ENCODE measurements around the gene SLC38A9.

SLC38A9 gene

DNA sequence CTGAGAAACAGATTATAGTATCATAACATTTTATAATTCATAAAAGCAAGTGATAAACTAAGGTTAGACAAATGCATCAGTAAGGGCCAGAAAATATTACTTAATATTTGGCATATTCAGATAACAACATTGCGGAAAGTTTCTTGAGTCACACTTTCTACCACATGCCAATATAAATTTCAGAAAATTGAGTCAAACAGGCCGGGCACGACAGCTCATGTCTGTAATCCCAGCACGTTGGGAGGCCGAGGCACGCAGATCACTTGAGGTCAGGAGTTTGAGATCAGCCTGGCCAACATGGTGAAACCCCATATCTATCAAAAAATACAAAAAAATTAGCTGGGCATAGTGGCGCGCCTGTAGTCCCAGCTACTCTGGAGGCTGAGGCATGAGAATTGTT is 47.1 kb downstream of the SLC38A9 start:
- peaks cover 40% of the 10 kb centered on the region for H3K36me3 ChIP-seq (ENCODE audit: insufficient read depth, low read length)
- no peaks in the 10 kb centered on the region for H3K27me3 ChIP-seq (ENCODE audit: insufficient read depth, low read length)
- H3K27ac ChIP-seq (ENCODE audit: low read depth, low read length): no peak overlapping the region
- H3K4me1 ChIP-seq (ENCODE audit: insufficient read depth, low read length): peaks cover 9% of the 10 kb centered on the region; the same call in 1 of the 2 replicates
- no peaks in the 10 kb centered on the region for H3K9me3 ChIP-seq (ENCODE audit: insufficient read depth, low read depth, low read length)
- no peak overlapping the region for H3K9ac ChIP-seq (ENCODE audit: low read depth, low read length)
- WGBS: 97% methylated on average over 8 of the region's 8 CpGs
- no peak overlapping the region for H3K4me3 ChIP-seq (ENCODE audit: low read length)

DNA sequence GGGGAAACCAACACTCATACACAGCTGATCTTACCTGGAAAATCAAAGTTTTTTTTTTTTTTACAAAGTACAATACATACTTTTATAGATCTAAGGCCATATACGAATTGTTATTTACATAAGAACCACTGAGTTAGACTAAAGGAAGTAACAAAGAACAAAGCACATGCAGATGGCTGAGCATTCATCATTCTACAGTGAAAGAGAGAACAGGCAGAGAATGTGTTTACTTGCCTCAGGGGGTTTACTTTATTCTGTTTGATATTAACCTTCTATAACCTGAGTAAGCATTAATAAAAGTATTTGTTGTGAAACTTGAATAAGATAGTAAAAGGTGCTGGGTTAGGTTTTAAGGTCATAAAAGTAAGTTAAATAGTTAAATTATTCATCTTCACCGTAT is 54.7 kb downstream of the SLC38A9 start:
- WGBS: 40% methylated on average over 1 of the region's 2 CpGs
- no peaks in the 10 kb centered on the region for H3K27me3 ChIP-seq (ENCODE audit: insufficient read depth, low read length)
- H3K36me3 ChIP-seq (ENCODE audit: insufficient read depth, low read length): peaks cover 27% of the 10 kb centered on the region
- H3K9ac ChIP-seq (ENCODE audit: low read depth, low read length): no peak overlapping the region
- no peak overlapping the region for H3K4me3 ChIP-seq (ENCODE audit: low read length)
- H3K9me3 ChIP-seq (ENCODE audit: insufficient read depth, low read depth, low read length): no peaks in the 10 kb centered on the region
- 0 out of 2 replicates have a peak overlapping the region, but pooled peaks have one; percentile 25 for H3K27ac ChIP-seq (ENCODE audit: low read depth, low read length)
- H3K4me1 ChIP-seq (ENCODE audit: insufficient read depth, low read length): peaks cover 15% of the 10 kb centered on the region

DNA sequence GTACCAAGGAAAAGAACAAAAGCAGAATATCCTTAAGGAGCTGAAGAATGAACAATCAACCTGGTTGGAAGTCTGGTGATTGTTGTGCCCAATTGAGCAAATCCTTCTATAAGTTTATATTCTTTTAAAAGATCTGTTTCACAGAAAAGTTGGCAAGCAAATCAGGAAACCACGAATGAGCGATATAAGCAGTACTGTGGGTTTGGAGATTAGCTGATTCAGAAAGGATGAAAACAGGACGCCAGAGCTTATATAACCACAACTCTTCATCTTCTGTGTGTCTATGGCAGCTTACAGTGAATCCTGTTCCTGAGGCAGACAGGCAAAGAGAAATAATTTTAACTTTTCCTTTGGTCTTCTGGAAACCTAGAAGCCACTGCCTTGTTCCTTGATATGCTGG is 61.7 kb downstream of the SLC38A9 start:
- peaks cover 63% of the 10 kb centered on the region for H3K36me3 ChIP-seq (ENCODE audit: insufficient read depth, low read length)
- H3K4me1 ChIP-seq (ENCODE audit: insufficient read depth, low read length): no peaks in the 10 kb centered on the region
- H3K27ac ChIP-seq (ENCODE audit: low read depth, low read length): no peak overlapping the region
- 100% methylated on average over 3 of the region's 3 CpGs for WGBS
- no peak overlapping the region for H3K9ac ChIP-seq (ENCODE audit: low read depth, low read length)
- H3K27me3 ChIP-seq (ENCODE audit: insufficient read depth, low read length): no peaks in the 10 kb centered on the region
- no peak overlapping the region for H3K4me3 ChIP-seq (ENCODE audit: low read length)
- H3K9me3 ChIP-seq (ENCODE audit: insufficient read depth, low read depth, low read length): no peaks in the 10 kb centered on the region

DNA sequence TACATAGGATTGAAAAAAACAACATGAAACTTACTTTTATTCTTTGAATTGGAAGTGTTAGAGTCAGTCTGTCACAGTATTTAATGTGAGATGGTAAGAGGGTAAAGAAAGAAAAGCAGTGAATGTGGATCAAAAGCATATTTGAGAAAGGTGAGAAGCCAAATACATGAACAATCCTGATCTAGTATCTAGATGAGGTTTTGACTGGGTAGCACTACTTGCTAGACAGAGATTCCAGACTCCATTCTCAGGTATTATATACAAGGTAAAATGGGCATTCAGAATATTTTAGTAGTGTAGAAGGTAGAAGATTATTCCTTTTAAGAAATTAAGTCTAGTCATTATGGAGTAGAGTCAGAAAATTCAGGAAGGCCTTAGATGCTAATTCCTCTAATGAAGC is 62.2 kb downstream of the SLC38A9 start:
- Histone ChIP-seq H3K9me3 (ENCODE audit: insufficient read depth, low read depth, low read length) (no peaks in the 10 kb centered on the region), H3K27ac (ENCODE audit: low read depth, low read length) (no peak overlapping the region), H3K4me1 (ENCODE audit: insufficient read depth, low read length) (no peaks in the 10 kb centered on the region), H3K27me3 (ENCODE audit: insufficient read depth, low read length) (no peaks in the 10 kb centered on the region), H3K9ac (ENCODE audit: low read depth, low read length) (no peak overlapping the region), H3K36me3 (ENCODE audit: insufficient read depth, low read length) (peaks cover 61% of the 10 kb centered on the region), H3K4me3 (ENCODE audit: low read length) (no peak overlapping the region)

DNA sequence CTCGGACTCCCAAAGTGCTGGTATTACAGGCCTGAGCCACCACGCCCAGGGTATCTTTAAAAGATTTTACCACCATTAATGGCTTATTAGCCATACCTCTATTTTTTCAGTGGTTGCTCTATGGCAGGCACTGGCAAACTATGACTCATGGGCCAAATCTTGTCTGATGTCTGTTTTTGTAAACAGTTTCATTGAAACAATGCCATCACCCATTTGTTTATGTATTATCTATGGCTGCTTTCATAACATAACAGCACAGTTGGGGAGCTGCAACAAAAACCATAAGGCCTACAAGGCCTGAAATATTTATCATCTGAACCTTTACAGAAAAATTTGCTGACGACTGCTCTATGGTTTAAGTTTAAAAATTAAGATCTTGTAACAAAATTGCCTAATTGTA is 66.8 kb downstream of the SLC38A9 start:
- peaks cover 15% of the 10 kb centered on the region for H3K4me1 ChIP-seq (ENCODE audit: insufficient read depth, low read length)
- WGBS: 95% methylated on average over 3 of the region's 3 CpGs
- H3K36me3 ChIP-seq (ENCODE audit: insufficient read depth, low read length): peaks cover 42% of the 10 kb centered on the region
- H3K9ac ChIP-seq (ENCODE audit: low read depth, low read length): no peak overlapping the region
- H3K27me3 ChIP-seq (ENCODE audit: insufficient read depth, low read length): no peaks in the 10 kb centered on the region
- H3K9me3 ChIP-seq (ENCODE audit: insufficient read depth, low read depth, low read length): no peaks in the 10 kb centered on the region
- no peak overlapping the region for H3K4me3 ChIP-seq (ENCODE audit: low read length)
- H3K27ac ChIP-seq (ENCODE audit: low read depth, low read length): no peak overlapping the region

DNA sequence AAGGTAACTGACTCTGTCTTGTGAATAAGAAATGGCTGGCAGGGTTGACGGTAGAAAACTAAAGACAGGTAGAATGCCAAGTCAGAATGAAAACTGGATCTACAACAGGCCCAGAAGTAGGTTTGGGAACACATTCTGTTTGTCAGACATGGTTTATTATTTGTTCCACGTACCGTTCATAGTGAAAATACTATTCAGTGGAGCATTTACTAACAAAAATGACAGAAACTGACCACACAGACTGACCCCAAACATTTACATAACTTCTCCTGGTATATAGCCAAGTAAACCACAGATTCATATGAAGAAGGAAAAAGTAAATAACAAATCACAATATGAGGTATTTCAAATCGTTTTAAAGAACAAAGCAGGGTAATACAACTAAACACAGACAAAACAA is 73.7 kb downstream of the SLC38A9 start:
- Histone ChIP-seq H3K27me3 (ENCODE audit: insufficient read depth, low read length) (no peaks in the 10 kb centered on the region), H3K9ac (ENCODE audit: low read depth, low read length) (no peak overlapping the region), H3K36me3 (ENCODE audit: insufficient read depth, low read length) (peaks cover 3% of the 10 kb centered on the region), H3K4me3 (ENCODE audit: low read length) (no peak overlapping the region), H3K9me3 (ENCODE audit: insufficient read depth, low read depth, low read length) (no peaks in the 10 kb centered on the region), H3K4me1 (ENCODE audit: insufficient read depth, low read length) (peaks cover 37% of the 10 kb centered on the region), H3K27ac (ENCODE audit: low read depth, low read length) (no peak overlapping the region)
- 94% methylated on average over 3 of the region's 4 CpGs for WGBS

DNA sequence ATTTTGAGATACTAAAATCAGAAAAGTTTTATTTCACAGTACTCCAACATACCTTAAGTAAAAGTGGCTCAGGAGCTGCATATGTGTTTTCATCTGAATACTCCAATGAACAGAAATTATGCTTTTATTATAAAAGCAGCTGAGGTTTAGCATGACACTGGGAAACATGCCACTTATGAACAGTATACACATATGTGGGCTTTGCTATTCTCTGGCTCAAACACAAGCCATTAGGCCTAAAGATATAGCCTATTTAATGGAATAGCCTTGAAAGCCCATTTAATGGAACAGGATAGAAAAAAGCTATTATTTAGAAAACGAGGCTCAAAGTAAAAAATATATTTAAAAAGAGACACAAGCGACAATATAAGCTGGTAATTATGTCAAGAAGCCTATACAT is 74.1 kb downstream of the SLC38A9 start:
- Histone ChIP-seq H3K4me3 (ENCODE audit: low read length) (no peak overlapping the region), H3K27ac (ENCODE audit: low read depth, low read length) (no peak overlapping the region), H3K9ac (ENCODE audit: low read depth, low read length) (no peak overlapping the region), H3K4me1 (ENCODE audit: insufficient read depth, low read length) (peaks cover 34% of the 10 kb centered on the region), H3K9me3 (ENCODE audit: insufficient read depth, low read depth, low read length) (no peaks in the 10 kb centered on the region), H3K36me3 (ENCODE audit: insufficient read depth, low read length) (peaks cover 6% of the 10 kb centered on the region), H3K27me3 (ENCODE audit: insufficient read depth, low read length) (no peaks in the 10 kb centered on the region)
- WGBS: 100% methylated on average over 2 of the region's 2 CpGs

DNA sequence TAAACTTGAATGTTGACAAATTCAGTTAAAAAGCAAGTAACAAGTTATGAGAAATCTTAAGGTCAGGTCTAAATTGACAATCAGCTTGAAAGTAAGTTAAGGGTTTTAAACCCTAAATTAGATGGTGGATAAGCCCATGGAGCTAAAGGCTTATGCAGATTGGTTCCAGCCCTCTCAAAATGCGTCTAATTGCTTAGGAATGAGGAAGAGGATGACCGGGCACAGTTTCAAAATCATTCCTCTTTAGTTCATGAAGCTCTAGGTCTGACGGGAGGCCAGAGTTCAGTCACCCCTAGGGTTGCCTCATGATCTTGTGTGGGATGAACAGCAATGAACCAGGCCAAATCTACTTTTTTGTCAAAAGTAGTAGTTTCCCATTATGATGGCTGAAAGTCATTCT is 75.4 kb downstream of the SLC38A9 start:
- Histone ChIP-seq H3K4me3 (ENCODE audit: low read length) (no peak overlapping the region), H3K4me1 (ENCODE audit: insufficient read depth, low read length) (peaks cover 25% of the 10 kb centered on the region), H3K36me3 (ENCODE audit: insufficient read depth, low read length) (peaks cover 6% of the 10 kb centered on the region), H3K27me3 (ENCODE audit: insufficient read depth, low read length) (no peaks in the 10 kb centered on the region), H3K9me3 (ENCODE audit: insufficient read depth, low read depth, low read length) (no peaks in the 10 kb centered on the region), H3K9ac (ENCODE audit: low read depth, low read length) (peak overlapping the region; percentile 43; the same call in 1 of the 2 replicates), H3K27ac (ENCODE audit: low read depth, low read length) (peak overlapping the region; percentile 7)
- 67% methylated on average over 3 of the region's 3 CpGs for WGBS

DNA sequence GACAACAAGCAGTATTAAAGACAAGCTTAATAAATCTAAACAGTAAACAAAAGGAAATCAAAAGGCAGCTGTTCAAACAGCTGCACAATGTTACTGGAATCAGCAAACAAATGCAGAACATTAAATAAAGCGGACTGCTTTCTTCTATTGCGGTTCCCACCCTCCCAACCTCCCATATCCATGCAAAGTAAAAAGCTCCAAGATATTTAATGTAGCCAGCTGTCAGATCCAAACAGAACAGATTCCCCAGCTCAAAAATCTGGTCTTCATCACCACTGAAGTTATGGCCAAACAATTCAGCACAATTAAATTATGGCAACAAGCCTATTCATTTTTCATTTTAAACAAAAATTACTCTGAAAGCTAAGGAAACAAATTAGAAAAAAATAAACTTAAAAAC is 75.9 kb downstream of the SLC38A9 start:
- H3K36me3 ChIP-seq (ENCODE audit: insufficient read depth, low read length): peaks cover 9% of the 10 kb centered on the region
- peaks cover 25% of the 10 kb centered on the region for H3K4me1 ChIP-seq (ENCODE audit: insufficient read depth, low read length)
- WGBS: 91% methylated on average over 2 of the region's 2 CpGs
- no peaks in the 10 kb centered on the region for H3K27me3 ChIP-seq (ENCODE audit: insufficient read depth, low read length)
- no peak overlapping the region for H3K4me3 ChIP-seq (ENCODE audit: low read length)
- no peaks in the 10 kb centered on the region for H3K9me3 ChIP-seq (ENCODE audit: insufficient read depth, low read depth, low read length)
- H3K9ac ChIP-seq (ENCODE audit: low read depth, low read length): no peak overlapping the region
- H3K27ac ChIP-seq (ENCODE audit: low read depth, low read length): no peak overlapping the region

DNA sequence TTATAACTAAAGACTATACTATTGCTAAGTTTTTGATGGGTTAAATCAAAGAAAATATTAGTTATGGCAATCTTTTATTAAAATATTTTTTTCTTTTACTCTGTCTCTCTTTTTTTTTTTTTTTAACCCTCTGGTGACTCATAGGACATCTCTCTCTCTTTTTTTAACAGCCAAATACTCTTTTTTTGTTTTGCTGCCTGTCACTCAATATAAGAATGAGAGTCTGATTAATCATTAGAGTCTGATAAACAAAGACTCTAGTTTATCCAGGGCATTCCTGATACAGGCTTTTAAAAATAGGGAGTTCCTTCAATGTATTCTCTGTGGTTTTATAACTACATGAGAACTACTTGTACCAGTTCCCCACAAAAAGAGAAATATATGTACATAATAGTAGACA is 77.3 kb downstream of the SLC38A9 start:
- Histone ChIP-seq H3K36me3 (ENCODE audit: insufficient read depth, low read length) (peaks cover 11% of the 10 kb centered on the region; the same call in 1 of the 2 replicates), H3K27ac (ENCODE audit: low read depth, low read length) (no peak overlapping the region), H3K4me1 (ENCODE audit: insufficient read depth, low read length) (peaks cover 25% of the 10 kb centered on the region), H3K4me3 (ENCODE audit: low read length) (no peak overlapping the region), H3K9me3 (ENCODE audit: insufficient read depth, low read depth, low read length) (no peaks in the 10 kb centered on the region), H3K27me3 (ENCODE audit: insufficient read depth, low read length) (no peaks in the 10 kb centered on the region), H3K9ac (ENCODE audit: low read depth, low read length) (no peak overlapping the region)

DNA sequence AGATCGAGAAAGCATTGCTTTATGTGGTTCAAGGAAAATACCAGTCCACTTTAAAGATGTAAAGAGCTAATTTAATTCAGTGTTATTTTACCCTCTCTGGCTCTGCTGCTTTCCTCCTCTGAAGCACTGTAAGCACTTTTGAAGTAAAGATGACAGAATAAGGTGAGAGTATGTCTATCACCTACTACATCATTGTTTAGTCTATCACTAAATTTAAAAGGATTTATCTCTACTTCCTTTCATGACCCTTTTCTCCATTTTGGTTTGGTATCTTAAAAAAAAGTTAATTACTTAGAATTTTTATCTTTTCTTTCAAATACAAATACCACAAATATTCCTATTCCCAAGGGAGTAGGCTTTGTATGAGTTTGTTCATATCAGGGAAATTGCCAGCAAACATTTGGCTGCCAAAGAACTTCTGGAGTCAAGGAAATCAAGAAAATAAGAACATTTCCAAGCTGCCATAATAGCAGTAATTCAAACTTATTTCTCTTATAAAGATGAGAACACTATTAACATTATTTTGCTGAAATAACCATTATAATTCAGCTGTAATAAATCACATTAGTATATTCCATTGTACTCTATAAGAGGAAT is 77.8 kb downstream of the SLC38A9 start:
- H3K4me3 ChIP-seq (ENCODE audit: low read length): no peak overlapping the region
- no peaks in the 10 kb centered on the region for H3K9me3 ChIP-seq (ENCODE audit: insufficient read depth, low read depth, low read length)
- 100% methylated on average over 1 of the region's 1 CpG for WGBS
- H3K27me3 ChIP-seq (ENCODE audit: insufficient read depth, low read length): no peaks in the 10 kb centered on the region
- H3K36me3 ChIP-seq (ENCODE audit: insufficient read depth, low read length): peaks cover 11% of the 10 kb centered on the region; the same call in 1 of the 2 replicates
- H3K4me1 ChIP-seq (ENCODE audit: insufficient read depth, low read length): peaks cover 25% of the 10 kb centered on the region
- H3K9ac ChIP-seq (ENCODE audit: low read depth, low read length): no peak overlapping the region
- H3K27ac ChIP-seq (ENCODE audit: low read depth, low read length): no peak overlapping the region
